ENCODE results near the gene TNK1.

Gene TNK1

GRCh38 chr17:7393613-7394451 is 12.9 kb downstream of the TNK1 start:
- peak overlapping the region; percentile 88 for H3K4me3 ChIP-seq (ENCODE audit: low read depth, low read length)
- POLR2A ChIA-PET: interaction anchor here (0.6 to 1.0 kb wide), 7 partner anchors 8 to 164 kb away, joined by 3 to 6 read pairs (median 3); partner anchors contain the start of gene TMEM256
- no peak for DNase-seq (ENCODE audit: low read depth, low spot score)
- CTCF ChIA-PET: interaction anchor here (1.3 to 1.6 kb wide), 2 partner anchors 10 to 43 kb away, joined by 4 read pairs; no protein-coding TSS in a partner anchor
- TF ChIP-seq CTCF (IDR thresholded peaks at IDR 0.05; ENCODE audit: insufficient read depth, low read length, missing control alignments): peak; percentile 15

DNA sequence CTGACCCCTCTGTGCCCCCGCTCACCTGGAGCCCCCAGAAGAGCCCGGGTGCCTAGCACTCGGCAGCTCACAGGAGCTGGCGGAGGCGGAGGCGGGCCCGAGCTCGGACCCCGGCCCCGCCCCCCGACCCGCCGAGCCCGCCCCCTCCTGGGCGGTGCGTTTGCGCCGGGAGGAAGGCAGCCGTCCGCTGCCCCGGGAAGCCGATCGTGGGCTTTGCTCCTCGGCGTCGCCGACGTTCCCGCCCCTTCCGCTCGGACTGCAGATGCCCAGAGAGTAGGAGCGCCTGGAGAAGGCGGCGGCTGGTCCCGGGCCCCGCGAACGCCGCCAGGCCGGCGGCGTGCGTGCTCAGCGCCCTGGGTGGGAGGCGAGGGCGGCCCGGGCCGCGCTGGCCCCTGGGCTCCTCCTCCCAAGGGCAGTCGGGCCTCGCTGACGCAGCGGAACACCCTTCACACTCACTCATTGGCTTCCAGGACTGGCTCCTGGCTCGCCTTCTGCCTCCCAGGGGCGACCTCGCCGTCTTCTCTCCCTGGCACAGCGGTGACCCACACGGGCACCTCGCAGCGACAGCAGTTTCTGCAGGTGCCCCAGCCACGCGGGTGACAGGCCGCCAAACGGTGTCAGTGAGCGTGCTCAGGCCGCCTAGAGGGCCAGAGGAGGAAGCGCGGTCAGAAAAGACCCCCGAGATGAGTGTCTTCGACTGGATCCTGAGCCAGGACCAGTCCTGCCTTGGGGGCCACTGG is 13.7 kb downstream of the TNK1 start, which contains the start of gene PLSCR3:
TSS of gene PLSCR3 (minus strand) at position 74 of the 740 bp plus-strand sequence. CDS start 415 bp downstream, outside the sequence.
- TF ChIP-seq CTCF (IDR thresholded peaks at IDR 0.05; ENCODE audit: insufficient read depth, low read length, missing control alignments): peak; percentile 44
- POLR2A ChIA-PET: interaction anchor here (0.6 to 1.0 kb wide), 7 partner anchors 9 to 89 kb away, joined by 3 to 6 read pairs (median 3); partner anchors contain the start of gene TMEM256
- peak within 1 kb of the TSS; percentile 88 for H3K4me3 ChIP-seq (ENCODE audit: low read depth, low read length)
- CTCF ChIA-PET: interaction anchor here (1.1 to 1.6 kb wide), 3 partner anchors 10 to 43 kb away, joined by 3 to 4 read pairs (median 4); no protein-coding TSS in a partner anchor
- no peak for DNase-seq (ENCODE audit: low read depth, low spot score)

DNA sequence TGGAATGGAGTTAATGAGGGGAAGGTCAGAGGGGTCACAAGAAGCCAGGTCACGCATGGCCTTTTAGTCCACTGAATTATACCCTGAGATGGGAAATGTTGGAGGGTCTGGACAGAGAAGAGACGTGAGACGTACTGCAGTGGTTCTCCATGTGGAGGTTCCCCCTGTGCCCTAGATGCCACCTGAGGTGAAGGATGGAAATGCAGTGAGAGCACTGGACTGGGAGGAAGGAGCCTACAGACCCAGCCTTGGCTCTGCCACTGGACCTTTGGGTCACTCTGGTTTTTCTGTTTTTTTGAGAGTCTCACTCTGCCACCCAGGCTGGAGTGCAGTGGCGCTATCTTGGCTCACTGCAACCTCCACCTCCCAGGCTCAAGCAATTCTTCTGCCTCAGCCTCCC is 15.3 kb downstream of the TNK1 start:
- H3K4me3 ChIP-seq (ENCODE audit: low read depth, low read length): no peak overlapping the region
- no peak for TF ChIP-seq CTCF (IDR thresholded peaks at IDR 0.05; ENCODE audit: insufficient read depth, low read length, missing control alignments)
- no peak for DNase-seq (ENCODE audit: low read depth, low spot score)
- POLR2A ChIA-PET: no interaction called here
- CTCF ChIA-PET: interaction anchor here (1.0 kb wide), 1 partner anchor 165 kb away, joined by 4 read pairs; no protein-coding TSS in a partner anchor

- CTCF ChIA-PET: interaction anchor here (0.9 to 1.9 kb wide), 3 partner anchors 13 to 162 kb away, joined by 5 to 8 read pairs (median 6); no protein-coding TSS in a partner anchor
- TF ChIP-seq CTCF (IDR thresholded peaks at IDR 0.05; ENCODE audit: insufficient read depth, low read length, missing control alignments): no peak
These were observed 17.7 kb downstream of the TNK1 start for GRCh38 chr17:7398612-7399011.

DNA sequence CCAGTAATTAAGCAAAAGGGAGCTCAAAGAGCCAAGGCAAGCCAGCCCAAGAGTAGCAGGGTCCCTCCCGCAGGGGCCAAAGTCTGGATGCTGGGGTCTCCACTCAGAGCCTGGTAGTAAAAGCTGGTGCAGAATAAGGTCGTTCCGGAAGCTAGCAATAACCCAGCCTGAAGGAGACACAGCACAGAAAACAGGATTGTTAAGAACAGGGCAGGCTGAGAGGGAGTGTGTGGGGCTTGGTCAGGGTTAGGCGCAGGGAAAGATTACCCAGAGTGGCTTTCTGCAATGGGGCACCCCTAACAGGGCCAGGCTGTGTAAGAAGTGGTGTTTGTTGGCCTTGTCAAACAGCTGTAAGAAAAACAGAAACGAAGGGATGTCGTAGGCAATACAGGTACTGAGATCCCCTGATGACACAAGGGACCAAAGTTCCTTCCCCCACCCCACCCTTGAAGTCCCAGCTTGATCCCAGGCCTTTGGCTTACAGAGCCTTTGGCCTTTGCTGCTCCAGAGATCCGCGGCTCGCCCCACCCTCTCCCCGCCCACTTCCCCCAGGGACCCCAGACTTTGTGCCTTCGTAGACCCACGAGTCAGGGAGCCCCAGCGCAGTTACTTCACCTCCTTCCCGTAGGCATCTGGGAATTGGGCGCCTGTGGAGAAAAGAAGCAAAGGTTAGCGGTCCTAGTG is 22.3 kb downstream of the TNK1 start:
- peak overlapping the region; percentile 81 for H3K4me3 ChIP-seq (ENCODE audit: low read depth, low read length)
- DNase-seq (ENCODE audit: low read depth, low spot score): no peak
- POLR2A ChIA-PET: interaction anchor here (0.6 to 1.4 kb wide), 6 partner anchors 14 to 162 kb away, joined by 3 to 6 read pairs (median 4); partner anchors contain the start of genes POLR2A and TMEM102
- CTCF ChIA-PET: interaction anchor here (0.8 to 1.4 kb wide), 4 partner anchors 31 to 158 kb away, joined by 3 to 8 read pairs (median 4); no protein-coding TSS in a partner anchor
- TF ChIP-seq CTCF (IDR thresholded peaks at IDR 0.05; ENCODE audit: insufficient read depth, low read length, missing control alignments): no peak

More at GRCh38 chr17:7398612-7399011, 17.7 kb downstream of the TNK1 start:
- no peak for DNase-seq (ENCODE audit: low read depth, low spot score)
- POLR2A ChIA-PET: interaction anchor here (0.7 kb wide), 1 partner anchor 132 kb away, joined by 4 read pairs; no protein-coding TSS in a partner anchor
- H3K4me3 ChIP-seq (ENCODE audit: low read depth, low read length): no peak overlapping the region
